ENCODE data around the gene CNTNAP5.

CNTNAP5 gene

GRCh38 chr2:124563426-124563825 is 538.3 kb downstream of the CNTNAP5 start:
- no peak for FAIRE-seq

- FAIRE-seq, result no peak
Measured at GRCh38 chr2:124566518-124566970, 541.5 kb downstream of the CNTNAP5 start.

GRCh38 chr2:124570872-124571271 is 545.8 kb downstream of the CNTNAP5 start:
- no peak for FAIRE-seq

GRCh38 chr2:124571836-124572235 is 546.7 kb downstream of the CNTNAP5 start:
- FAIRE-seq, result no peak

GRCh38 chr2:124572934-124573634 is 548.0 kb downstream of the CNTNAP5 start:
- no peak for FAIRE-seq

GRCh38 chr2:124575497-124575896 is 550.4 kb downstream of the CNTNAP5 start:
- FAIRE-seq, result no peak

GRCh38 chr2:124580263-124580662 is 555.2 kb downstream of the CNTNAP5 start:
- no peak for FAIRE-seq

- no peak for FAIRE-seq
Measured at GRCh38 chr2:124582387-124582786, 557.3 kb downstream of the CNTNAP5 start.

- no peak for FAIRE-seq
Measured at GRCh38 chr2:124584615-124585014, 559.5 kb downstream of the CNTNAP5 start.

GRCh38 chr2:124585277-124585676 is 560.2 kb downstream of the CNTNAP5 start:
- no peak for FAIRE-seq

GRCh38 chr2:124586210-124586609 is 561.1 kb downstream of the CNTNAP5 start:
- FAIRE-seq, result no peak

GRCh38 chr2:124586835-124587234 is 561.7 kb downstream of the CNTNAP5 start:
- FAIRE-seq, result no peak

GRCh38 chr2:124589971-124590370 is 564.9 kb downstream of the CNTNAP5 start:
- no peak for FAIRE-seq

- FAIRE-seq, result no peak
Measured at GRCh38 chr2:124602759-124603158, 577.7 kb downstream of the CNTNAP5 start.

- no peak for FAIRE-seq
Measured at GRCh38 chr2:124604940-124605339, 579.9 kb downstream of the CNTNAP5 start.

GRCh38 chr2:124607679-124608078 is 582.6 kb downstream of the CNTNAP5 start:
- no peak for FAIRE-seq

GRCh38 chr2:124609667-124610066 is 584.6 kb downstream of the CNTNAP5 start:
- FAIRE-seq, result no peak

GRCh38 chr2:124610141-124610540 is 585.1 kb downstream of the CNTNAP5 start:
- no peak for FAIRE-seq

GRCh38 chr2:124610866-124611265 is 585.8 kb downstream of the CNTNAP5 start:
- FAIRE-seq, result no peak

GRCh38 chr2:124623560-124623959 is 598.5 kb downstream of the CNTNAP5 start:
- FAIRE-seq, result no peak

- no peak for FAIRE-seq
Measured at GRCh38 chr2:124625561-124625960, 600.5 kb downstream of the CNTNAP5 start.

GRCh38 chr2:124626993-124627392 is 601.9 kb downstream of the CNTNAP5 start:
- no peak for FAIRE-seq

- no peak for FAIRE-seq
Measured at GRCh38 chr2:124633812-124634211, 608.7 kb downstream of the CNTNAP5 start.

GRCh38 chr2:124639524-124639923 is 614.4 kb downstream of the CNTNAP5 start:
- FAIRE-seq, result no peak

- no peak for FAIRE-seq
Measured at GRCh38 chr2:124640221-124640750, 615.2 kb downstream of the CNTNAP5 start.
